CD4-positive, alpha-beta T cell treated with Interleukin-2 at 100 ng/mL for 4 hours (primary cell): ENCODE results near the gene MSL3.

Source experiments
- DNase-seq: peaks from one replicate; pipeline ENCODE4 v3.0.0-alpha.2; 2020; ENCODE audit warnings: low spot score

MSL3 gene

GRCh38 chrX:11759172-11759460 lies 1.1 kb downstream of the MSL3 start:
- no peak for DNase-seq

GRCh38 chrX:11759461-11760311 lies 1.6 kb downstream of the MSL3 start:
- peak; percentile 83 for DNase-seq

GRCh38 chrX:11760958-11761357 lies 2.9 kb downstream of the MSL3 start:
- DNase-seq, result no peak

- DNase-seq, result no peak
Measured at GRCh38 chrX:11764602-11765067, 6.6 kb downstream of the MSL3 start.

GRCh38 chrX:11765449-11765848 lies 7.4 kb downstream of the MSL3 start:
- no peak for DNase-seq

GRCh38 chrX:11766487-11766886 lies 8.4 kb downstream of the MSL3 start:
- DNase-seq, result no peak

GRCh38 chrX:11768039-11768438 lies 10.0 kb downstream of the MSL3 start:
- no peak for DNase-seq

- DNase-seq, result peak; percentile 69
Measured at GRCh38 chrX:11770320-11770719, 12.3 kb downstream of the MSL3 start.

- DNase-seq, result no peak
Measured at GRCh38 chrX:11778230-11778629, 20.2 kb downstream of the MSL3 start.

GRCh38 chrX:11781133-11781532 lies 23.1 kb downstream of the MSL3 start:
- DNase-seq, result no peak

- DNase-seq, result no peak
Measured at GRCh38 chrX:11781734-11782370, 23.8 kb downstream of the MSL3 start.

GRCh38 chrX:11784543-11784942 lies 26.5 kb downstream of the MSL3 start:
- no peak for DNase-seq

- no peak for DNase-seq
Measured at GRCh38 chrX:11786862-11787261, 28.8 kb downstream of the MSL3 start.

- DNase-seq, result peak; percentile 72
Measured at GRCh38 chrX:11787564-11787963, 29.5 kb downstream of the MSL3 start.

- DNase-seq, result no peak
Measured at GRCh38 chrX:11789809-11790208, 31.8 kb downstream of the MSL3 start.

GRCh38 chrX:11791090-11791489 lies 33.1 kb downstream of the MSL3 start:
- DNase-seq, result no peak

GRCh38 chrX:11791537-11791936 lies 33.5 kb downstream of the MSL3 start:
- DNase-seq, result no peak

GRCh38 chrX:11792461-11793421 lies 34.7 kb downstream of the MSL3 start:
- peak; percentile 42 for DNase-seq

GRCh38 chrX:11793734-11794133 lies 35.7 kb downstream of the MSL3 start:
- no peak for DNase-seq

GRCh38 chrX:11813341-11813740 lies 55.3 kb downstream of the MSL3 start:
- DNase-seq, result no peak
